ENCODE results near the gene KRTAP10-5. TPM values are rescaled to one million over a fixed set of nuclear protein-coding genes. Genes with fewer than 3 reads are reported as not detected.

The KRTAP10-5 gene
- total and polyA plus RNA-seq, 9 of the 15 experiments (the other 6 are each of a cell fraction or from before 2014, with no cell fraction given), result not detected

DNA sequence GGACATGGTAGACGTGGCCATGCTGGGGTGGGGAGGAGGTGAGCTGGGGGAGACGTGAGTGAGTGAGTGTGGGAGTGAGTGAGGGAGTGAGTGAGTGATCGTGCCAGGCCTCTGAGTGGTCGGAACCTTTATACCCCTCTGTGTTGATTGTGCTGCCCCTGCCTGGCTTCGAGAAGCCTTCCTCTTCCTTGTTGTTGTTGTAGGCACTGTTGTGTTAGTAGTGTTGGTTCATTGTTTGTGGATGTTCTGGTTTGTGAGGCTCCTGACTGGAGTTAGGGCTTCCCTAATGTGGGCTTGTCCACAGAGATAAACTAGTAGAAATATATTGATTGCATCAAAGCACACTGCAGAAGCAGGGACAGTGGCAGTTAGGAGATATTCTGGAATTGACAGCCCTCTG, 21.7 kb downstream of the KRTAP10-5 start, which contains the start of gene KRTAP10-3:
TSS of gene KRTAP10-3 (minus strand) at position 101 of the 400 bp plus-strand sequence. CDS start at position 21, 80 bp downstream.
- no peaks in the 10 kb centered on the region for H3K9me1 ChIP-seq (ENCODE audit: control insufficient read depth, insufficient read depth, low read length)
- no TSS peak for BruUV-seq (replicated peaks)
- intact Hi-C loops (cut with micrococcal nuclease), result no loop called here
- no peaks in the 10 kb centered on the region; a peak in 1 of 5 replicates for H3K4me1 ChIP-seq (replicated peaks in 1 of 2; ENCODE audit: control insufficient read depth in 2 of 2, insufficient read depth in 2 of 2, low read length in 2 of 2)
- H3K4me3 ChIP-seq, result no peak within 1 kb of the TSS
- H2AFZ ChIP-seq (ENCODE audit: low read depth, low read length), result no peak within 1 kb of the TSS
- in situ Hi-C loops (cut with MboI), result no loop called here
- POLR2A ChIA-PET, result no interaction called here
- no peak for ATAC-seq
- no peak within 1 kb of the TSS for H3K4me2 ChIP-seq (ENCODE audit: insufficient read depth, low read length)
- H4K20me1 ChIP-seq (replicated peaks; ENCODE audit: control insufficient read depth, insufficient read depth, low read length), result 0 out of 2 replicates have a peak, but pooled peaks cover 2% of the 10 kb centered on the region
- no peaks in the 10 kb centered on the region for H3K36me3 ChIP-seq (ENCODE audit: control insufficient read depth, insufficient read depth, low read length)
- no peak for FAIRE-seq
- H3K9me3 ChIP-seq (replicated peaks; ENCODE audit: control insufficient read depth, insufficient read depth, low read depth, low read length), result no peaks in the 10 kb centered on the region
- 0% methylated on average over 5 of the region's 5 CpGs for WGBS (ENCODE audit: insufficient coverage, low coverage, missing lambda C conversion rate)
- no peaks in the 10 kb centered on the region for H3K79me2 ChIP-seq (ENCODE audit: control insufficient read depth, insufficient read depth, low read length)
- TF ChIP-seq, protein P1, sequence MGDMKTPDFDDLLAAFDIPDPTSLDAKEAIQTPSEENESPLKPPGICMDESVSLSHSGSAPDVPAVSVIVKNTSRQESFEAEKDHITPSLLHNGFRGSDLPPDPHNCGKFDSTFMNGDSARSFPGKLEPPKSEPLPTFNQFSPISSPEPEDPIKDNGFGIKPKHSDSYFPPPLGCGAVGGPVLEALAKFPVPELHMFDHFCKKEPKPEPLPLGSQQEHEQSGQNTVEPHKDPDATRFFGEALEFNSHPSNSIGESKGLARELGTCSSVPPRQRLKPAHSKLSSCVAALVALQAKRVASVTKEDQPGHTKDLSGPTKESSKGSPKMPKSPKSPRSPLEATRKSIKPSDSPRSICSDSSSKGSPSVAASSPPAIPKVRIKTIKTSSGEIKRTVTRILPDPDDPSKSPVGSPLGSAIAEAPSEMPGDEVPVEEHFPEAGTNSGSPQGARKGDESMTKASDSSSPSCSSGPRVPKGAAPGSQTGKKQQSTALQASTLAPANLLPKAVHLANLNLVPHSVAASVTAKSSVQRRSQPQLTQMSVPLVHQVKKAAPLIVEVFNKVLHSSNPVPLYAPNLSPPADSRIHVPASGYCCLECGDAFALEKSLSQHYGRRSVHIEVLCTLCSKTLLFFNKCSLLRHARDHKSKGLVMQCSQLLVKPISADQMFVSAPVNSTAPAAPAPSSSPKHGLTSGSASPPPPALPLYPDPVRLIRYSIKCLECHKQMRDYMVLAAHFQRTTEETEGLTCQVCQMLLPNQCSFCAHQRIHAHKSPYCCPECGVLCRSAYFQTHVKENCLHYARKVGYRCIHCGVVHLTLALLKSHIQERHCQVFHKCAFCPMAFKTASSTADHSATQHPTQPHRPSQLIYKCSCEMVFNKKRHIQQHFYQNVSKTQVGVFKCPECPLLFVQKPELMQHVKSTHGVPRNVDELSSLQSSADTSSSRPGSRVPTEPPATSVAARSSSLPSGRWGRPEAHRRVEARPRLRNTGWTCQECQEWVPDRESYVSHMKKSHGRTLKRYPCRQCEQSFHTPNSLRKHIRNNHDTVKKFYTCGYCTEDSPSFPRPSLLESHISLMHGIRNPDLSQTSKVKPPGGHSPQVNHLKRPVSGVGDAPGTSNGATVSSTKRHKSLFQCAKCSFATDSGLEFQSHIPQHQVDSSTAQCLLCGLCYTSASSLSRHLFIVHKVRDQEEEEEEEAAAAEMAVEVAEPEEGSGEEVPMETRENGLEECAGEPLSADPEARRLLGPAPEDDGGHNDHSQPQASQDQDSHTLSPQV (IDR thresholded peaks at IDR 0.05), result no peak
- no peak for TF ChIP-seq SFPQ (IDR thresholded peaks at IDR 0.05; ENCODE audit: low read depth, low read length)
- TF ChIP-seq ELF2 (CRISPR knock-in tag; IDR thresholded peaks at IDR 0.05), result no peak
- TF ChIP-seq CSDE1 (IDR thresholded peaks at IDR 0.05), result no peak
- TF ChIP-seq RBM15 (IDR thresholded peaks at IDR 0.05; ENCODE audit: insufficient read depth, low read length), result no peak
- no peak for TF ChIP-seq LEF1 (IDR thresholded peaks at IDR 0.05)
- no peak for TF ChIP-seq ATF3 (IDR thresholded peaks at IDR 0.05)
- no peak for TF ChIP-seq ATF3 (CRISPR knock-in tag; conservative IDR thresholded peaks at IDR 0.05)
- TF ChIP-seq ZNF217 (CRISPR knock-in tag; IDR thresholded peaks at IDR 0.05), result no peak
- no peak for TF ChIP-seq HEY1 (CRISPR knock-in tag; IDR thresholded peaks at IDR 0.05; ENCODE audit: borderline replicate concordance)
- TF ChIP-seq, protein P2, sequence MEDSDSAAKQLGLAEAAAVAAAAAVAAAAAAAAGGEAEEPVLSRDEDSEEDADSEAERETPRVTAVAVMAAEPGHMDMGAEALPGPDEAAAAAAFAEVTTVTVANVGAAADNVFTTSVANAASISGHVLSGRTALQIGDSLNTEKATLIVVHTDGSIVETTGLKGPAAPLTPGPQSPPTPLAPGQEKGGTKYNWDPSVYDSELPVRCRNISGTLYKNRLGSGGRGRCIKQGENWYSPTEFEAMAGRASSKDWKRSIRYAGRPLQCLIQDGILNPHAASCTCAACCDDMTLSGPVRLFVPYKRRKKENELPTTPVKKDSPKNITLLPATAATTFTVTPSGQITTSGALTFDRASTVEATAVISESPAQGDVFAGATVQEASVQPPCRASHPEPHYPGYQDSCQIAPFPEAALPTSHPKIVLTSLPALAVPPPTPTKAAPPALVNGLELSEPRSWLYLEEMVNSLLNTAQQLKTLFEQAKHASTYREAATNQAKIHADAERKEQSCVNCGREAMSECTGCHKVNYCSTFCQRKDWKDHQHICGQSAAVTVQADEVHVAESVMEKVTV (CRISPR knock-in tag; IDR thresholded peaks at IDR 0.05), result no peak
- no peak for TF ChIP-seq RHOXF2B (CRISPR knock-in tag; conservative IDR thresholded peaks at IDR 0.05)
- no peak for TF ChIP-seq ATF7 (IDR thresholded peaks at IDR 0.05)
- TF ChIP-seq SMAD4 (CRISPR knock-in tag; conservative IDR thresholded peaks at IDR 0.05), result no peak
- no peak for DNase-seq (ENCODE audit: extremely low read depth in 1 of 4, low spot score in 3 of 4)
- H3K9ac ChIP-seq (ENCODE audit: insufficient read depth in 1 of 2, low read depth in 2 of 2, low read length in 2 of 2), result no peak within 1 kb of the TSS
- no peak within 1 kb of the TSS for H3K27ac ChIP-seq (ENCODE audit: extremely low read depth, low read depth, low read length)
- H3K27me3 ChIP-seq (ENCODE audit: control insufficient read depth in 2 of 2, insufficient read depth in 2 of 2, low read length in 2 of 2), result peaks cover 31 to 45% of the 10 kb centered on the region in 2 experiments
- CTCF ChIA-PET (ENCODE audit: low intra/inter-chr PET ratio), result no interaction called here
